ENCODE results near the gene NNMT. TPM values are rescaled to one million over a fixed set of nuclear protein-coding genes. Genes with fewer than 3 reads are reported as not detected.
A peak's percentile ranks its signal among the peaks of the same experiment; 100 is the strongest.

NNMT gene
- total and polyA plus RNA-seq, 2 donors from 2014 or later: 91.9 to 1,451 TPM

DNA sequence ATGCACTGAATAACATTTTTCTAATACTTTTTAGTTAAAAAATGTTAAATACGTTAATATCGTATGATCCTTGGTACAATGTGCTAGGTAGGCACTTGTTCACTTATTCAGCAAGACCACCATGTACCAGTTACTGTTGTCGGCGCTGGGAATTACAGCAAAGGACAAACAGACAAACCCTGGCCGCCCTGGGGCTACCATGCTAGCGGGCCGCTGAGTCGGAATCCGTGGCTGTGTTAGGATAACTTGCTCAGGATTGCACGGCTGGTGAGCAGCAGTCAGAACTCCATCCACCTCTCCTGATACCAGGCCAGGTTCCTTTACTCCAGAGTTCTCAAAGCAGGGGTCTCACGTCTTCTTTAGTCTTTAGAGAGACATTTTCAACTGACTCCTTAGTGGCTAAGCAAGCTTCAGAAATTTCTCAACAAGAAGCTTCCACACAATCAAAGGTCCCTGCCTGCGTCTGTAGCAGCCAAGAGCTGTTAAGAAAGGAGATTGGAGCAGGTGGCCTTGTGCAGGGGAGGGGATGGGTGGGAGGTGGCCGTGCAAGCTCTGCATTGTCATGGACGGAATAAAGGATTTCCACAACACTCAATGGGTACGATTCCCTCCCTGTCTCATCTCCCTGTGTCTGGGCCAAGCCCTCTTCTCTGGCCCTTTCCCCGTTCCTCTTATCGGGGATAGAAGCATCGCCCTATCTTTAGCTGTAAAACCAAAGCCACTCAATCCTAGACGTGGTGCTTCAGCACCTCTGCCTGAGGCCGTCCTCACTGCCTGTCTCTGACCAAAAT, 39.8 kb upstream of the NNMT start:
- Histone ChIP-seq H3K27me3 (ENCODE audit: control insufficient read depth, insufficient read depth, low read length) (no peaks in the 10 kb centered on the region), H3K9me3 (ENCODE audit: control insufficient read depth in 2 of 3, insufficient read depth in 1 of 3, low read length in 3 of 3) (no peaks in the 10 kb centered on the region), H3K36me3 (ENCODE audit: control insufficient read depth in 2 of 3, insufficient read depth in 3 of 3, low read length in 3 of 3) (peaks cover 0 to 2% (median 0%) of the 10 kb centered on the region in 3 donors), H3K4me1 (ENCODE audit: control insufficient read depth in 2 of 3, insufficient read depth in 2 of 3, low read depth in 1 of 3, low read length in 3 of 3) (peaks cover 3 to 15% (median 5%) of the 10 kb centered on the region in 3 donors), H3K9ac (ENCODE audit: low read length in 3 of 3) (no peak overlapping the region), H3K27ac (ENCODE audit: low read depth in 2 of 2, low read length in 2 of 2) (no peak overlapping the region), H3K4me3 (ENCODE audit: low read length in 3 of 3) (no peak overlapping the region)
- FAIRE-seq (no peak), DNase-seq (no peak)
- TF ChIP-seq, protein P1, sequence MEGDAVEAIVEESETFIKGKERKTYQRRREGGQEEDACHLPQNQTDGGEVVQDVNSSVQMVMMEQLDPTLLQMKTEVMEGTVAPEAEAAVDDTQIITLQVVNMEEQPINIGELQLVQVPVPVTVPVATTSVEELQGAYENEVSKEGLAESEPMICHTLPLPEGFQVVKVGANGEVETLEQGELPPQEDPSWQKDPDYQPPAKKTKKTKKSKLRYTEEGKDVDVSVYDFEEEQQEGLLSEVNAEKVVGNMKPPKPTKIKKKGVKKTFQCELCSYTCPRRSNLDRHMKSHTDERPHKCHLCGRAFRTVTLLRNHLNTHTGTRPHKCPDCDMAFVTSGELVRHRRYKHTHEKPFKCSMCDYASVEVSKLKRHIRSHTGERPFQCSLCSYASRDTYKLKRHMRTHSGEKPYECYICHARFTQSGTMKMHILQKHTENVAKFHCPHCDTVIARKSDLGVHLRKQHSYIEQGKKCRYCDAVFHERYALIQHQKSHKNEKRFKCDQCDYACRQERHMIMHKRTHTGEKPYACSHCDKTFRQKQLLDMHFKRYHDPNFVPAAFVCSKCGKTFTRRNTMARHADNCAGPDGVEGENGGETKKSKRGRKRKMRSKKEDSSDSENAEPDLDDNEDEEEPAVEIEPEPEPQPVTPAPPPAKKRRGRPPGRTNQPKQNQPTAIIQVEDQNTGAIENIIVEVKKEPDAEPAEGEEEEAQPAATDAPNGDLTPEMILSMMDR (IDR thresholded peaks at IDR 0.05; ENCODE audit: borderline replicate concordance, extremely low read depth, insufficient read depth): no peak
- intact Hi-C loops (cut with DNase I): no loop called here

DNA sequence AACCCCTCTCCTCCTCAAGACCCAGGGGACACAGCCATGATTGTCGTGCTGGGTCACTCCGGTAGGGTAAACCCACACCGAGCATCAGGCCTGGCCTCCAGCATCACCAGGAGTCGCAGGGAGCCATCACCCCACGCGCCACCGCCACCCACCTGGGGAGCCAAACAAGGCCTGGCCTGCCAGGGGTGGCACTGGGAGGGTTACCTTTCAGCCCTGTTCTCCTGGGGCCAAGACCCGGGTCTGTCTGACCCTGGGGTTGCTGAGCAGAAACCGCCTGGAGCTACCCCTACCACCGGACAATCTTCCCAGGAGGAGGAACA, 39.3 kb upstream of the NNMT start:
- Histone ChIP-seq H3K9me3 (ENCODE audit: control insufficient read depth in 2 of 3, insufficient read depth in 1 of 3, low read length in 3 of 3) (no peaks in the 10 kb centered on the region), H3K27me3 (ENCODE audit: control insufficient read depth, insufficient read depth, low read length) (no peaks in the 10 kb centered on the region), H3K4me3 (ENCODE audit: low read length in 3 of 3) (no peak overlapping the region), H3K4me1 (ENCODE audit: control insufficient read depth in 2 of 3, insufficient read depth in 2 of 3, low read depth in 1 of 3, low read length in 3 of 3) (peaks cover 0 to 15% (median 5%) of the 10 kb centered on the region in 3 donors), H3K27ac (ENCODE audit: low read depth in 2 of 2, low read length in 2 of 2) (no peak overlapping the region), H3K36me3 (ENCODE audit: control insufficient read depth in 2 of 3, insufficient read depth in 3 of 3, low read length in 3 of 3) (peaks cover 0 to 2% (median 0%) of the 10 kb centered on the region in 3 donors), H3K9ac (ENCODE audit: low read length in 3 of 3) (no peak overlapping the region)
- TF ChIP-seq, protein P1 (IDR thresholded peaks at IDR 0.05; ENCODE audit: borderline replicate concordance, extremely low read depth, insufficient read depth): no peak
- FAIRE-seq (no peak), DNase-seq (no peak)
- intact Hi-C loops (cut with DNase I): no loop called here

DNA sequence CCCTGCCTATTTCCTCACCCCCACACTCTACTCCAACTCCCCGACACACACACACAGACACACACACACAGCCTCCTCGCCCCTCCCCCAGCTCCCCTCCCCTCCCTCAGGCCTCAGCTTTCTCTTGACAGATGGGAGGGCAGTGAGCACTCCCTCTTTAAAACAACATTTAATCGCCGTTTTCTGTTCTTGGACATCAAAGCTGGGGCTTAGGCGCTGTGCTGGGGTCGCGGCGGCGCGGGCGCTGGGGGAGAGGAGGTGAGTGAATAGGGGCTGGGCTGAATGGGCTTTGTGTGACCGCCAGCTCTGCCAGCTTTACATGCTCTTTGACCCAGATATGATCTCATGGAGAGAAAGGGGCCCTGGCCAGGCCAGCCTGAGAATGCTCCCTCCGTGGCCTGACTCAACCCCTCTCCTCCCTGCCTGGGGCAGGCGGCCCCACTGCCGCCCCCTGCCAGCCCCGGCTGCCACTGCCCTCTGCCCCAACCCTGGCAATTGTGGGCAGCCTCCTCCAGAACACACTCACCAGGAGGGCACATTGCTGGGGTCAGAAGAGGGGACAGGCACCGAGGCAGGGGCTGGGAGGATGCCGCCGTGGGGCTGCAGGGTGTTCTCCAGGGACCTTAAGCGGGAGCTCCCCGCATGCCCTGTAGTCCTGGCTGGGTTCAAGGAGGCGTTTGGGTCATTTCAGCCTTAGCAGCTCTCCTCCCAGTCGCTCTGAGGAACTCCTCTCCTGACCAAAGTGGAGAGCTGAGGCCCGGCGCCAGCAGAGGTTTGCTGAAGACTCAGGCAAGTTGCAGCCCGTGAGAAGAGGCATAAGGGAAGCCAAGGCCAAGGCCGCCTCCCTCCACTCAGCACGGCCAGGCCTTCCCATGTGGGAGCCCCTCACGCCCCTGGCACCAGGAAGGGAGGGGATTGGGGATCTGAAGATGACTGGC, 38.3 kb upstream of the NNMT start:
- TF ChIP-seq, protein P1 (IDR thresholded peaks at IDR 0.05; ENCODE audit: borderline replicate concordance, extremely low read depth, insufficient read depth): peak; percentile 10
- no peak overlapping the region for H3K9ac ChIP-seq (ENCODE audit: low read length in 3 of 3)
- H3K27me3 ChIP-seq (ENCODE audit: control insufficient read depth, insufficient read depth, low read length): no peaks in the 10 kb centered on the region
- H3K9me3 ChIP-seq (ENCODE audit: control insufficient read depth in 2 of 3, insufficient read depth in 1 of 3, low read length in 3 of 3): no peaks in the 10 kb centered on the region
- FAIRE-seq (no peak), DNase-seq (peak in 4 of 5 donors; percentile 72 to 80 (median 75))
- H3K4me1 ChIP-seq (ENCODE audit: control insufficient read depth in 2 of 3, insufficient read depth in 2 of 3, low read depth in 1 of 3, low read length in 3 of 3): peaks cover 0 to 15% (median 5%) of the 10 kb centered on the region in 3 donors
- no peak overlapping the region for H3K4me3 ChIP-seq (ENCODE audit: low read length in 3 of 3)
- no peak overlapping the region for H3K27ac ChIP-seq (ENCODE audit: low read depth in 2 of 2, low read length in 2 of 2)
- peaks cover 0 to under 1% (median 0%) of the 10 kb centered on the region in 3 donors for H3K36me3 ChIP-seq (ENCODE audit: control insufficient read depth in 2 of 3, insufficient read depth in 3 of 3, low read length in 3 of 3)
- intact Hi-C loops (cut with DNase I): no loop called here
